NCI-H748 (cell line): ENCODE data around the gene SCN3B.
"Not testable (repeated sequence)": the region's sequence is repeated elsewhere in the genome, so short reads cannot be mapped to it uniquely, and the experiment has no call there.

Experiments
- DNase-seq: peaks from one replicate; lab custom pipeline; 2025; ENCODE audit not compliant: unreplicated experiment; lab: John Stamatoyannopoulos, UW

Gene SCN3B, protein sequence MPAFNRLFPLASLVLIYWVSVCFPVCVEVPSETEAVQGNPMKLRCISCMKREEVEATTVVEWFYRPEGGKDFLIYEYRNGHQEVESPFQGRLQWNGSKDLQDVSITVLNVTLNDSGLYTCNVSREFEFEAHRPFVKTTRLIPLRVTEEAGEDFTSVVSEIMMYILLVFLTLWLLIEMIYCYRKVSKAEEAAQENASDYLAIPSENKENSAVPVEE

DNA sequence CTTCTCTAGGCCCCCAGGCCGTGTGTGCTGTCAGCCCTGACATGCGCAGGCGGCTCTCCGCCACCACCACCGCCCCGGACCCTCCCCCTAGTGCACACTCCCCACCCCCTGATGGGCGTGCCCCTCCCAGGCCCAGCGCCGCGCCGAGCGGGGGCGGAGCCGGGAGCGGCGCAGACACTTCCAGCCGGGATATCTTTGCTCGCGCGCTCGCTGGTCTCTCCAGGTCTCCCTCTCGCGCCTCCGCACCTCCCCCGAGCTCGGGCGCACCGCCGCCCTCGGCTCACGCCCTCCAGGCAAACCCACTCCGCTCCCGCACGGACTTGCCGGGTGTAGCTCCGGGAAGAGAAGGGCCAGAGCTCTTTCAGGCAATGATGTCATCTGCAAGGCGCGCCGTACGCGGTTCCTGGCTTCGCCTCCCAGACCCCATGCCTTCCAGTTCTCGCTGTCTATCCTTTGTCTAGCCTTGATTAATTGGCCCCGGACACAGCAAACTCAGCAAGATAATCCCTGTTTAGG lies at the start of gene SCN3B:
TSS of gene SCN3B (minus strand) at position 59 of the 516 bp plus-strand sequence. CDS start 823 bp downstream, outside the sequence.
- DNase-seq, result peak; percentile 85

DNA sequence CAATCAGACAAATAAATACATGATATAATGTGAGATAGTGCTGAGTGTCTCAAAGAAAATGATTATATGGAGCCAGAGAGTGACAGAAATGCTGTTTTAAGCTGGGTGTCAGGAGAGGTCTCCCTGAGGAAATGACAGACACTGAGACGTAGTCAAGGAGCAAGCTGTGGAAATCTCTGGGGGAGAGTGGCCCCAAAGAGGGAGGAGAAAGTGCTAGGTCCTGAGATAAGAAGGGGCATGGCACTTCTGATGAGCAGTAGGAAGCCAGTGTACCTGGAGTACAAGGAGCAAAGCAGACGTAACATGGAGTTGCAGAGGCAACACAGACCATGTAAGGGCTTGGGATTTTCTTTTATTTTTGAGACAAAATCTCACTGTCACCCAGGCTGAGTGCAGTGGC lies 48.3 kb upstream of the SCN3B start:
- no peak for DNase-seq

DNA sequence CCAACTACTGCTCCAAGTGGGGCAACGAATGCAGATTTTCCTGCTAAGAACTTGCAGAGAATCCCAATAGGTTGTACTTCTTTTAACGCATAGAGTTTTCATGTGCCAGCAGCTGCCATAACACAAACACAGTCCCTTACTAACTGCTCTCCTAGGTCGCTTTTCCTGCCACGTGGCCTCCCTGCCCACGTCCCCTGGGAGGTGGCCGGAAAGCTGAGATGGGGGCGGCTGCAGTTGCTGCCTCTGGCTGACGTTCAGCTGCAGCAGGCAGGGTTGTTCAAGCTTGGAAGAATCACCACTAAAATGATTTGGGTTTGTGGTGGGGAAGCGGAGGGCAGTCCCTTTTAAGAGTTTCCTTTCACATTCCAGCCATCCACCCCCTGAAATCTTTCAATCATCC lies 47.7 kb upstream of the SCN3B start:
- no peak for DNase-seq

DNA sequence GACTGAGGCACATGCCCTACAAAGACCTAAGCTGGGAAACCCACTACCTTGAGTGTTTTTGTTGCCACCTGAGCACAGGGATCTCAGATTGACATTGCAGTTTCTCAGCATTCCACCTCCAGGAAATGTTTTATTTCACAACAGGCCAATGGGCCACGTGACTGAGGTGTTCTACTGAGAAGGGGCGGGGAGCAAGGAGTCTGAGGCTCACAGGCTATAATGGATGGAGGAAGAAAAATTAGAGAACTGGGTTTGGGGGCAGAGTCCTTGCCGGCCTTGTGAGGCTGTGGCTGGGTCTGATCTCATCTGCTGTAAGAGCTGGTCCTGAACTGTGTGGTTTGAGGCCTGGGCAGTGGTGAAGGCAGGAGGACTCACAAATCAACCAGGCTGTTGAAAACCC lies 46.3 kb upstream of the SCN3B start:
- DNase-seq, result no peak

DNA sequence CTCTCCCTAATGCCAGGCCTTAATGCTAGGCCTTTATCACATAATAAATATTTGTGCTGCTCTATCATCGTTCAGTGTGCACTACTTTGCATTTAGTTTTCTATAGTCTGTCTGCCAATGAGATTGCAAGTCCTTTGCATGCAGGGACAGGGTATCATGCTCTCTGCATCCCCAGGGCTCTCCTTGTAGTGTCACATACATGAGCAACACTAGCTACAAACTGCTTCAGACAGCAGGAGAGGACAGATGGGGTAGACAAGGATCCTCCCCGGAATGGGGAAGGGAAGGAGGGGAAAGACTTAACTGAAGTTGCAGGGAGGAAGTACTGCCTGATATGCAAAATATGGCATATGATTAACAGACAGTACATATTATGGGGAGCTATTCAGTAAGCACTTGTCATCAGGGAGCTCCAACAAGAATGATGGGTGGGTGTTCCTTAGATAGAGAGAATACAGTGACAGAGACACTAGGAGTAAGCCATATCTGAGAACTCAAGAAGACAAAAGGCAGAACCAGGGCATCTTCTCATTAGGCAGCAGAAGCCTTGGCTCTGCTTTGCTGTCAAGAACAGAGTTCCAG lies 44.2 kb upstream of the SCN3B start:
- DNase-seq, result no peak

DNA sequence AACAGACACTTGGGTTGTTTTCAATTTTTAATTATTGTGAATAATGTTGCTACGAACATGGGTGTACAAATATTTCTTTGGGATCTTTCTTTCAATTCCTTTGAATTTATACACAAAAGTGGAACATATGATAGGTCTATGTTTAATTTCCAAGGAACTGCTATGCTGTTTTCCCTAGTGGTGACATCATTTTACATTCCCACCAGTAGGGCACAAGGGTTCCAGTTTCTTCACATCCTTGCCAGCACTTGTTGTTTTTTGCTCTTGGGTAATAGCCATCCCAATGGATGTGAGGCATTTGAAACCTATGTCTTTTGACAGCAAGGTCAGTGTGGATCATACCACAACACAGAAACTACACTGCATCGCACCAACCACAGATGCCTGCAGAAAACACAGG lies 41.8 kb upstream of the SCN3B start:
- DNase-seq, result no peak

DNA sequence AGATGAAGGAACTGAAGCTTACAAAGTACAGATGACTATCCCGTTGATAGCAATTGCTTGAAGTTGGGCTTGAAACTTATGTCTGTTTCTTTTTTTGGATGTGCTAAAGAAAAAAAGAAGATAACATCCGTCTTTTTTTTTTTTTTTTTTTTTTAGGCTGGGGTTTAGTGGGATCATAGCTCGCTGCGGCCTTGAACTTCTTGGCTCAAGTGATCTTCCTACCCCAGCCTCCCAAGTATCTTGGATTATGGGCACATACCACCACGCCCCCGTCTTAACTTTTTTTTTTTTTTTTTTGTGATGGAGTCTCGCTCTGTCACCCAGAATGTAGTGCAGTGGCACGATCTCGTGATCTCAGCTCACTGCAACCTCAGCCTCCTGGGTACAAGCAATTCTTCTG lies 40.8 kb upstream of the SCN3B start:
- no peak for DNase-seq

DNA sequence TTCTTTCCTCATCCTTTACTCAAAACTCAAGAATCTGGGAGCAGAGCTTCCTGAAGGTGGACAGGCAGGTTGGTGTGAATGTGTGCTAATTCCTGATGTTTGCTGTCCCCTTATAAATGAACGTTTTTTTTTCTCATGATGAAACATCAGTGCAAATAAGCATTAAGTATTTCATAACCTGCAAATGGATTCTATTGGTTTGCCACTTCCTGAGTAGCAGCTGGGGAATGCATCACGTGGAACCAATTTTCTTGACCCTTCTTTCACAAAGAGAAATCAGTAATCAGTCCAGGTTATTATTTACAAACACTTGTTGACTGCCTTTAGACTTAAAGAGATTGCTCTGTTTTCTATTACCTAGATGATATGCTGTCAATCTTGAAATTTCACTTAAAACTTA lies 40.1 kb upstream of the SCN3B start:
- no peak for DNase-seq

DNA sequence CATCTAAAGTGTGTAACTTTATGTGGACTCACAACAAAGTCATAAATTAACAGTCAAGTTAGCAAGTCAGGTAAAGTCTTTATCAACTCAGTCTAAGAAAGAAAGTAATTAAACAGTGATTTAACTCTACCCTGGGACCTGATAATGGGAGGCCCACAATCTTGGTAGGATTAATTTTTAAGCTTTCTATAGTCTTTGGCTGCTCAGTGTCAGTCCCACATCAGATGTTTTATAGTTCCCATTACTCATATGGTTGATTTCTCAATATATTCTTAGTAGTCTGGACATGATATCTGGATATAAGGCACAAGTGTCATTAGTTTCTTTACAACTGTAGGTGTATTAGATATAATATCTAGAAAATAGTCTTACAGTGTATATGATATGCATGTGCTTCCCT lies 38.5 kb upstream of the SCN3B start:
- DNase-seq, result no peak

DNA sequence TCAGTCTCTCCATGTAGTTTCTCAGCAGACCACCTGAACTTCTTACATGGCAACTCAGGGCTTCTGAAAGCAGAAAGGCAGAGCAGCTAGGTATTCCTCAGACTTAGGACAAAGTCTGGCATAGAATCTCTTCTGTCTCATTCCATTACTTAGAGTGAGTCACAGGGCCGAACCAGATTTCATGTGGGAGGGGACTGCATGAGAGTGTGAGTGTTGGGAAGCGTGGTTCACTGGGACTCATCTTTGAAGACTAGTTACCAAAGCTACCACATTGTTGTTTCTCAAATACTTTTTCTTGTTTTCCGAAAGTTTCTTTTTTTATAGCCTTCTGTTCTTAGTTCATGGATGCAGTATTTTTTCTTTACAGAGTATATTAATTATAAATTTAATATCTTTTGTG lies 36.1 kb upstream of the SCN3B start:
- DNase-seq, result no peak

DNA sequence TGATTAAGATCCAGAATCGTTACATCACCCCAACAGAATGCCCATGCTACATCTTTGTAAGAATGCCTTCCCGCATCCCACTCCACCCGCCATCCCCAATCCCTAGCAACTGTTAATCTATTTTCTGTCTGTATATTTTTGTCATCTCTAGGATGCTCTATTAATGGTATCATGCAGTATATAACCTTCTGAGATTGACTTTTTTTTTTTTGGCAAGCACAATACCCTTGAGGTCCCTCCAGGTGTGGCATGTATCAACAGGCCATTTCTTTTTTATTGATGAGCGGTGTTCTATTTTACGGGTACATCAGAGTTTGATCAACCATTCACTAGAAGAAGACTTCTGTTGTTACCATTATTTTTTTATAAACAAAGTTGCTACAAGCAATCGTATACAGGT lies 30.2 kb upstream of the SCN3B start:
- DNase-seq, result no peak

DNA sequence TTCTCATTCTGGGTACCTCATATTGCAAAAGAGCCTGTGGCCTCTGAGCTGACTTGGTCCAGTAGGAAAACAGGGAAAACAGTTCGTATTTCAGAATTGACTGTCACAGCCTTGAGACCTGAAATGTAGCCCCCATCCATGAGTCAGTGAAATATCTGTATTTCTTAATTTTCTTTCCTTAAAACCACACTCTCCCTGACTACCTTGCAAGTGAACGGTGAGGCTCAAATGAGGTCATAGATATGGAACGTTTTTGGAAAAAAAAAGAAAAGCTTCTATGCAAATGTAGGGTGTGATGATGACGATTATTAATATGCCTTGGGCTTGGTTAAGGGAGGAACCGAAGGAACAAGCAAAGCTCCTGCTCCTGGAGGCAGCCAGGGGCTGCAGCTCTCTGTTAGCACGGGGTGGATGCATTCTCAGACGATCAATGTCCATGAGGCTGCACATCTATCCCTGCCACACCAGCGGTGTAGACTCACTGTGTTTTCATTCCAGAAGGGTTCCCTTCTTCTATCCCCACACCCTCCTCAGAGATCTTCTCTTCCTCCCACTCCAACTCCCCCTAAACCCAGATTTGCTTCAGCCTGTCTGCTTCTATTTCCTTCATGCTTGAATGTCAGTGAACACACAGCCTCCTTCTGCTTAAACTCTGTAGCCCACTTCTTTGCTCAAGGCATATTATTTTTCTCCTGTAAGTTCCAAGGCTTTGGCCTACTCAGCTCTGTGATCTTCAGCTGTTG lies 29.2 kb upstream of the SCN3B start:
- DNase-seq, result no peak

DNA sequence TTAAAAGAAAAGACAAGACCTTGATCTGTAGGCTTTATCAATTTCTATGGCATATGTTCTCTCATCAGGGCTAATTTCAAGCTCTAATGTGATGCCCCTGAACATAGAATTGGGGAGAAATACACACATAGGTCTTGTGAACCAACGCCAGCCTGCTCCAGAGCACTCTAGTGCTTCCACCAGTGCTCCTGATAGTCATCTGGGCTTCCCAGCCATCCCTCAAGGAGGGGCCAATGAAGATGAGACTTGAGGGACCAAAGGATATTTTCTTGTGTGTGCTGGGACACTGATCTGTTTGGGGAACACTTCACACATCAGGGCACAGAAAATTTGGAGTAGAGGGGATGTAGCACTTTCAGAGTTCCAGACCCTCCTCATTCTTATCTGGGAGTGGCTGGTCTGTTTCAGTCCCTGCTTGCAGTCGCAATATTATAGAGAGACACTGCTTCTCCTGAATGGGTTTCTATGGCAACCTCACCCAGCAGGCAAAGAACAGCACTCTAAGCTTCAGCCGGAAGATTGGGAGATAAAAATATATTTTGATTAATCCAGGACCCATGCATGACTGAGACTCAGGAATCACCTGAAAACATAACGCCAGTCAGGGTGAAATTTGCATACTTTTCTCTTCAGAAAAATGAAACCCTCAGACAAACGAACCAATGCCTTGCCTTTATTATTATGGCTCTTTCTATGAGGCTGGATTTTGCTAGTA lies 28.4 kb upstream of the SCN3B start:
- peak; percentile 54 for DNase-seq

DNA sequence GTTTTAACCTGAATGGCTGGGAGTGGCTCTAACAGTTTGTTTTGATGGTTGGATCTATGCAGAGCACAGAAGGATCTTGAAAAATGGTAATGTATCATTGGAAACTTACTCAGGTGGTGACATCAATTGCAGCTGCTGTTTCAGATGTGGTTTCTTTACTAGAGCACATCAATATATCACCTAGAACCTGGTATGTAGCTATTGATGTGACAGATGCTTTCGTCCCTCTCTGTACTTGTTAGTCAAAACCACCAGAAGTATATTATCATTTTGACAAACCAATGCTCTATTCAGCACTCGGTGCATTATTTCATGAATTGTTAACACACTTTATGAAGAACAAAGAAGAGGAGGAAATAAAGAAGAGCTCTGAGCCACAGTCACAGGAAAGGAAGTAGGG lies 26.6 kb upstream of the SCN3B start:
- no peak for DNase-seq

DNA sequence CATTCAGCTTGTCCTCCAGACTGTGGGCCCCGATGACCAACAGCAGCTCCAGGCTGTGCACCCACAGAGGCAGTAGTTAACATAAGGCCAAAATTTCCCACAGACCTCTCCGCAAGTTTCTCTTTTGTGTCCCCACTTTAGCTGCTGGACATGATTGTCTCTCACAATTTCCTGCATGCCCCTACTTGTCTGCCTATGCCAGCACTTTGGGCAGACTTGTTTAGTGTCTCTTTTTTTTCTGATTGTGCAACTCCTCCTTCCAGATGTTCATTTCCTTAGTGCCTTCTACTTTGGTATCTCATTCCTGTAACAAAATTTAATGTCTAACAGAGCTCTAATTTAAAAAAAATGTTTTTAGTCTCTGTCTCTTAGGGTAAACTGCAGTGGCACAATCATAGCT lies 23.8 kb upstream of the SCN3B start:
- DNase-seq, result no peak

DNA sequence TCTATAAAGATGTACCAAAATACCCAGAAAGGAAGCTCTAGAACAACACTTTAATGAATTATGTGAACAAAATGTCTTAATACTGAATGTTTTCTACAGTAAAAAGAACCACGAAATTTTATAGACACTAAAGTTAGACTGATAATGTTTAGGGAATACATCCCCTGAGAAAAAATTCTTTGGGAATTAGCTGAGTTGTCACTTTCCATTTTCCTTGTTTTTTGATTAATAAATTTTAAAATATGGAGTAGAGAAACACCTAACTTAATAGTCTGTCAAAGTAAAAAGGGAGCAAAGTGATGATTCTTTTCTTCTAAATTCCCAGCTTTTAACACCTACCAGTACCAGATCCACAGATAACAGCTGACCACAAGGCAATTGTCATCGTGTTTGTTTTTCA lies 23.1 kb upstream of the SCN3B start:
- DNase-seq, result no peak

DNA sequence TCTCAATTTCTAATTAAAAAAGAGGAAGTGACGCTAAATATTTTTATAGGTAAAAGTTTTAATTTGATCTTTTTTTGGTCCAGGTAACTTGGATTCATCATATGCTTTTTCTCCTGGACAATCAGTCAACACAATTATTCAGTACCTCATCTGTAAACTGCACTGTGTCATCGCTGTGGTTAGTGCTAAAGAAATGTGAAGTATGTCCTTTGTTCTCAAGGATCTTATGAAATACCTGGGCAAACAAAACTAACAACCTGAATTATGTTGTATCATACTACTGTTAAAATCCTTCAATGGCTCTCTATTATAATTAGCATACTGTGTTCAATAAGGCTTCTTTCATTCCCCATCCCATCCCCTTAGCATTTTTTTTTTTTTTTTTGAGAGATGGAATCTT lies 19.9 kb upstream of the SCN3B start:
- no peak for DNase-seq

DNA sequence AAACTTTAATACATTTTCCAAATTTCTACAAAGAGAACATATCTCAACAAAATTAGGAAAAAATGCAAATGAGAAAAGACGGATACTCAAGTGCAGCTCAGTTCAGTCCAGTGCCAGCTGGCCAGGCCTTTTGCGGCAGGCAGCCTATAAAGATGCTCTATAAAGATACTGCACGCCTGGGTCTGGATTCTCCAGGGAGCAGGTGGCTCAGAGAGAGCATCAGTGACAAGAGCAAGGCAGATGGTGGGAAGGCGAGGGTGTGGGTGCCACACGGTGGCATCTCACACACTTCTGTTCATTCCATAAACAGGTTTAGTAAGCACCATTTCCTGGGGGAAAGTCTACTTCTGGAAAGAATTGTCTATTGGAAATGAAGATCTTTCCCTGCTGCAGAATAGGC lies 18.1 kb upstream of the SCN3B start:
- no peak for DNase-seq

DNA sequence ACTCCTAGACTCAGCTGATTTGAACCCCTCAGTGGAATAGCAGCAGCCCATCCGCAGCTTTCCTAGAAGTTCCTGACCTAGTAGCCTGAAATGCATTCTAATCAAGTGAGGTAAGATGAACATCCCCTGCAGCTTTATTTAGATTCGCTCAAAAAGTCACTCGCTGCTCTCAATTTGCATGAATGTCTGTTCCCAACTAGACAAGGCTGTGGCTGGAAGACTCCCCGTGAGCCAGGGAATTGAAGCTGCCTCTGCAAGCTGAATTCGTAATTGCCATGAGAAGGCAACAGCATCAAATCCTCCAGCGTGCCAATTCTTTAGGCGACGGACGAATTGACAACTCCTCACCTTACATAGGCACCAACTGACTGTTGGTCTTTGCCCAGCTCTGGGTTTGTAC lies 17.1 kb upstream of the SCN3B start:
- DNase-seq, result no peak

DNA sequence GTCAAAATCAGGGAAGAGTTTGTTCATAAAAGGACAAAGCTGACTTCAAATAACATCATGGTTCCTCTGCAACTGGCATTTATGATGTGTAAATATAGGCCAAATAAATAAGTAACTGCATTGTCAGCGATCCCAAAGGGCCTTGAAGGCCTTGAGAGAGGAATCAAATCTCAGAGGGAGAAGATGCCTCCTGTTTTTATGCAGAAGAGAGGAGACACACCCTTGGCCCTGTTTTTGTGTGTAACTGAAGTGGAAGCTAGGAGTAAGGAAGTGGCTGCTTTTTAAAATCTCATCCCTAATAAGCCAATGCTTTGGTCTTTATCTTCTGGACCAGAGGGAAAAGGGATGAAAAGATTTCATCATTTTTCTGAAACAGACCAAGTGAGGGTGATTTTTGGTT lies 15.7 kb upstream of the SCN3B start:
- DNase-seq, result no peak

DNA sequence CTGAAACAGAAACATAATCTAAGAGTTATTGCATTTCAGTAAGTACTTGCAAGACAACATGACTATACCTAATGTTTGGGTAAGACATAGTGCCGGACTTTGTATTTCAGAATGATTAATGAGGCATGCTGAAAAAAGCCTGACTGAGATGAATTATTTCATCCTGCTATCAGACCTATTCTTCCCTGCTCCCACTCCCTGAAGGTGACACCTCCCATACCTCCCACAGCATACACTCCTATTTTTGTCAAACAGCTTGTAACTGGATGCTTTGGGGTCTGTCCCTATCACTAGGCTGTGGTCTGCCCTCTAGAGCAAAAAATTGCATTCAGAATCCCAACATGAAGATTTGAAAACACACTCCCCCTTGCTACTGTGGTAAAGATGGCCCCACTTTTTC lies 10.9 kb upstream of the SCN3B start:
- no peak for DNase-seq

DNA sequence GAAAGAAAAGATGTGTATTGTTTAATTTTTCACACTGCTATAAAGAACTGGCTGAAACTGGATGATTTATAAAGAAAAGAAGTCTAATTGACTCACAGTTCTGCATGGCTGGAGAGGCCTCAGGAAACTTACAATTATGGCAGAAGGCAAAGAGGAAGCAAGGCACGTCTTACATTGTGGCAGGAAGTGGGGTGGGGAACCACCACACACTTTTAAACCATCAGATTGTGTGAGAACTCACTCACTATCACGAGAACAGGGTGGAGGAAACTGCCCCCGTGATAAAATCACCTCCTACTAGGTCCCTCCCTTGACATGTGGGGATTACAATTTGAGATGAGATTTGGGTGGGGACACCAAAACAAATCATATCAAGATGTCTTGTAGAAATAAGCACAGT lies 5.5 kb upstream of the SCN3B start:
- DNase-seq, result not testable (repeated sequence)
